Measurements from ENCODE around the gene ENAH.
"Not testable (repeated sequence)": the region's sequence is repeated elsewhere in the genome, so short reads cannot be mapped to it uniquely, and the experiment has no call there.

Gene ENAH

GRCh38 chr1:225664762-225665161 lies 11.8 kb upstream of the ENAH start:
- ATAC-seq (replicated peaks) (no peak), DNase-seq (no peak)
- no peaks in the 10 kb centered on the region for H3K36me3 Mint-ChIP-seq
- H3K9me3 Mint-ChIP-seq: no peaks in the 10 kb centered on the region
- no peak overlapping the region for H3K27ac Mint-ChIP-seq
- H3K4me1 Mint-ChIP-seq: peaks cover 10 to 22% of the 10 kb centered on the region in 2 donors
- H3K4me3 Mint-ChIP-seq: no peak overlapping the region
- no peaks in the 10 kb centered on the region for H3K27me3 Mint-ChIP-seq

- H3K27ac Mint-ChIP-seq: no peak overlapping the region
- peaks cover 12 to 28% of the 10 kb centered on the region in 2 donors for H3K4me1 Mint-ChIP-seq
- H3K4me3 Mint-ChIP-seq: no peak overlapping the region
- DNase-seq (no peak), ATAC-seq (replicated peaks) (no peak)
- no peaks in the 10 kb centered on the region for H3K9me3 Mint-ChIP-seq
- H3K27me3 Mint-ChIP-seq: no peaks in the 10 kb centered on the region
- H3K36me3 Mint-ChIP-seq: no peaks in the 10 kb centered on the region
Observed at GRCh38 chr1:225662155-225662554, 9.2 kb upstream of the ENAH start.

DNA sequence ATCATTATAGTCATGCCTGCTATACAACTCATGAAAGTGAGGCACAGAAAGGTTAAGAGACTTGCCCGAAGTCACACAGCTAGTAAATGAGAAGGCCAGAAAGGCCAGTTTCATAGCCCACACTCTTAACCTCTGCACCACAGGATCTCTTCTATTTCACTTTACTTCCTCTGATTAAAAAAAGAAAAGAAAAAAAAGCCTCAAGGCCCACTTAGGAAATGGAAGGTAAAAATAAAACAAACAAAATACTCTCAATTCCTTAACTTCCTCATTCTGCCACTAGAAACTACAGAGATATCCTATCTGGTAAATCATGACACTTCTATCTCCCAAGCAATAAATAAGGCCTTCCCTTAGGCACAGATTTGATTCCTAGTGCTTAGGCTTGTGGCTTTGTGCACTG lies 7.6 kb upstream of the ENAH start:
- Mint-ChIP-seq H3K27me3 (no peaks in the 10 kb centered on the region), H3K27ac (no peak overlapping the region), H3K9me3 (no peaks in the 10 kb centered on the region), H3K4me1 (peaks cover 12 to 28% of the 10 kb centered on the region in 2 donors), H3K4me3 (no peak overlapping the region), H3K36me3 (no peaks in the 10 kb centered on the region)
- DNase-seq (no peak), ATAC-seq (replicated peaks) (peak; percentile 73 to 76)

- no peak for DNase-seq
- no peak for ATAC-seq (replicated peaks)
- Mint-ChIP-seq H3K27me3 (no peaks in the 10 kb centered on the region), H3K27ac (no peak overlapping the region), H3K4me1 (peaks cover 14 to 35% of the 10 kb centered on the region in 2 donors), H3K4me3 (no peak overlapping the region), H3K9me3 (no peaks in the 10 kb centered on the region), H3K36me3 (no peaks in the 10 kb centered on the region)
Observed at GRCh38 chr1:225658041-225658440, 5.1 kb upstream of the ENAH start.

GRCh38 chr1:225657462-225657989 lies 4.6 kb upstream of the ENAH start:
- Mint-ChIP-seq H3K36me3 (no peaks in the 10 kb centered on the region), H3K4me1 (peaks cover 14 to 35% of the 10 kb centered on the region in 2 donors)
- no peak for DNase-seq

DNA sequence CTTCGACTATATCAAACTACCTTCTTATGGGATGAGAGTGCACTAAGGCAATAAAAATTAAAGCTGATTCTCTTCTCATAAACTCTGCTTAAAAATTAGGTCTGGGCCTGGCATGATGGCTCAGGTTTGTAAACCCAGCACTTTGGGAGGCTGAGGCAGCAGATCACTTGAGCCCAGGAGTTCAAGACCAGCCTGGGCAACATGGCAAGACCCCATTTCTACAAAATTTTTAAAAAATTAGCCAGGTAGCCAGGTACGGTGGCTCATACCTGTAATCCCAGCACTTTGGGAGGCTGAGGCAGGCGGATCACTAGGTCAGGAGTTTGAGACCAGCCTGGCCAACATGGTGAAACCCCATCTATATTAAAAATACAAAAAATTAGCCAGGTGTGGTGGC lies 3.3 kb upstream of the ENAH start:
- not testable (repeated sequence) for H3K27ac Mint-ChIP-seq; H3K9me3 Mint-ChIP-seq; ATAC-seq (replicated peaks); H3K36me3 Mint-ChIP-seq; H3K27me3 Mint-ChIP-seq; H3K4me3 Mint-ChIP-seq; DNase-seq
- H3K4me1 Mint-ChIP-seq: peaks cover 15 to 31% of the 10 kb centered on the region in 2 donors

More at GRCh38 chr1:225657462-225657989, 4.6 kb upstream of the ENAH start:
- no peaks in the 10 kb centered on the region for H3K27me3 Mint-ChIP-seq
- no peak overlapping the region for H3K27ac Mint-ChIP-seq
- no peak for ATAC-seq (replicated peaks)
- no peaks in the 10 kb centered on the region for H3K9me3 Mint-ChIP-seq
- H3K4me3 Mint-ChIP-seq: no peak overlapping the region

- DNase-seq (no peak), ATAC-seq (replicated peaks) (no peak)
- H3K4me3 Mint-ChIP-seq: no peak overlapping the region
- peaks cover 0 to 6% of the 10 kb centered on the region in 2 donors for H3K36me3 Mint-ChIP-seq
- no peak overlapping the region for H3K27ac Mint-ChIP-seq
- H3K9me3 Mint-ChIP-seq: no peaks in the 10 kb centered on the region
- H3K4me1 Mint-ChIP-seq: peaks cover 12 to 25% of the 10 kb centered on the region in 2 donors
- H3K27me3 Mint-ChIP-seq: peaks cover 0 to 6% of the 10 kb centered on the region in 2 donors
Observed at GRCh38 chr1:225655509-225656258, 2.8 kb upstream of the ENAH start.

- Mint-ChIP-seq H3K4me1 (peaks cover 9 to 21% of the 10 kb centered on the region in 2 donors), H3K36me3 (peaks cover 0 to 6% of the 10 kb centered on the region in 2 donors), H3K4me3 (peak overlapping the region in 1 of 2 donors; percentile 13), H3K27me3 (peaks cover 0 to 6% of the 10 kb centered on the region in 2 donors), H3K27ac (no peak overlapping the region), H3K9me3 (no peaks in the 10 kb centered on the region)
- ATAC-seq (replicated peaks) (no peak), DNase-seq (no peak)
Observed at GRCh38 chr1:225654688-225655508, 2.0 kb upstream of the ENAH start.

- Mint-ChIP-seq H3K9me3 (no peaks in the 10 kb centered on the region), H3K4me3 (peak overlapping the region in 1 of 2 donors; percentile 17), H3K27me3 (peaks cover 0 to 6% of the 10 kb centered on the region in 2 donors), H3K36me3 (peaks cover 0 to 6% of the 10 kb centered on the region in 2 donors), H3K27ac (no peak overlapping the region), H3K4me1 (peaks cover 9 to 21% of the 10 kb centered on the region in 2 donors)
- ATAC-seq (replicated peaks): no peak
- no peak for DNase-seq
Observed at GRCh38 chr1:225654277-225654597, 1.3 kb upstream of the ENAH start.

DNA sequence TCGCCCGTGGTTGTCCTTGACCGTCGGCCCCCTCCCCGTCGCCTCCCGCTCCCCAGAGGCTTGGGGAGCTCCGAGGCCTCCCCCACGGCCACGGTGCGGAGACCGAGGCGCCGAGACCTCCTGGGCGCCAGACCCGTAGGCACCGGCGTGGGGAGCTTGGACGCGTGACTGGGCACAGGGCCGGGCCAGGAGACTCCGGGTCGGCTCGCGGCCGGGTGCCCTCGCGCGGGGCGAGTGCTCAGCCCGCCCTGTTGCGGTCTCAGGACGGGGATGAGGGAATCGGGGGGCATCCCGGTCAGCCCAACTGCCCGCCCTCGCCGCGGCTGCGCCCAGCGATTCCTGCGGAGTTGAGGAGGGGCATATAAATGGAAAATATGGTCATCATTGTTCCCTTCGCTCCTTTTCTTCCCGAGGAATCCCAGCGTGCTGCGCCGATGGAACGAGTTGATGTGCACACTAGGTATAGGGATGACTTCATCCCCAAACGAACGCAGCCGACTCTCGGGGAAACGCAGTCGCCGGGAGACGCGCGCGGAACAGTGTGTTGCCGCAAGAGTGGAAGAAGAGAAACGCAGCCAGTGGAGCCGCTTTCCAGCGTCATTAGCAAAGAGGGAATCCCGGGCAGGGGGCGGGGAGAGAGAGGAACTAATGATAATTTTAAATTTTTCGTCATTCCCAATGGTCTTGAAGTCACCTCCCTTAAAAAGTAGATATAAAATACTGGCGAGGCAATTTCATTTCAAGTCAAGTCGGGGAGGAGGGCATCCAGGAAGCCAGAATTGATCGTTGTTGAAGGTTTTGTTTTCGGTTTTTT lies 747 bp upstream of the ENAH start:
- peak overlapping the region; percentile 86 to 88 for H3K4me3 Mint-ChIP-seq
- peak overlapping the region; percentile 83 for H3K27ac Mint-ChIP-seq
- H3K27me3 Mint-ChIP-seq: peaks cover 0 to 6% of the 10 kb centered on the region in 2 donors
- H3K4me1 Mint-ChIP-seq: peaks cover 7 to 15% of the 10 kb centered on the region in 2 donors
- peaks cover 0 to 6% of the 10 kb centered on the region in 2 donors for H3K36me3 Mint-ChIP-seq
- peak; percentile 55 to 56 for ATAC-seq (replicated peaks)
- H3K9me3 Mint-ChIP-seq: no peaks in the 10 kb centered on the region
- DNase-seq: peak; percentile 6

DNA sequence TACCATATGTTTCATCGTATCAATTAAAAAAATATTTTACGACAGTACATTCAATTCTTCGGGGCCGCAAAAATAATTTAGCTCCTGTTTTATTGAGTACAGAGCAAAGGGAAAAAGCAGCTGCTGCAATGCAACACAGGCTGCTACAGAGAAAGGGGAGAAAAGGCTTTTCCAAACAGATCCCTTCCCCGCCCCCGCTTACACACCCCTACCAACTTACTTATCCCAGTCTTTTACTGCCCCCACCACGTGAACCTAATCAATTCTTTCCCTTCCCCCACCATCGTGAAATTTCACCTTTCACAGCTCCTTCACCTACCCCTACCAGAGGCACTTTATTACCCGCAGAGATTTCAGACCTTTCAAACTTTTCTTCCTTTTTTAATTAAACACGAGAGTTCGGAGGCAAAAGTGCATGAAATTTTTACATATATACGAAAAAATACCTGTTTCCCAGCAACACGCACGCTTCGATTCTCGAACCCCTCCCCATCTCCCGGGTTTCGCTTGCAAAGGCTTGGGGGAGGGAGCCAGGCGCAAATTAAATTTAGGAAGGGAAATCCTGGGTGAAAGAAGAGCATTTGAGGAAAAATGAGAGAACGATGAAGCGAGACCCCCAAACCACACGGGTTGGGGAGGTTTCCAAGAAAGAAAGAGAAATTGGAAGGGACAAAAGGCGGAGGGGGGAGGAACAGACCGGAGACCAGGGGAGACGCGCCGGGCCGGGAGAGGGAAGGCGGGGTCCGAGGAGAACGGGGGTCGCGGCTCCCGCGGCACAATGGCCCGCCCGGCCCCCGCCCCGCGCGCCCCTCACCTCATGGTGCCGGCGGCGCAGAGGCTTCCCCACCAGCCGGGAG lies 823 bp downstream of the ENAH start:
- peak in 1 of 2 donors; percentile 17 for ATAC-seq (replicated peaks)
- peaks cover 7 to 14% of the 10 kb centered on the region in 2 donors for H3K4me1 Mint-ChIP-seq
- peaks cover 0 to 6% of the 10 kb centered on the region in 2 donors for H3K27me3 Mint-ChIP-seq
- DNase-seq: no peak
- peaks cover 0 to 6% of the 10 kb centered on the region in 2 donors for H3K36me3 Mint-ChIP-seq
- H3K27ac Mint-ChIP-seq: peak overlapping the region; percentile 82
- H3K9me3 Mint-ChIP-seq: no peaks in the 10 kb centered on the region
- peak overlapping the region; percentile 86 to 93 for H3K4me3 Mint-ChIP-seq

DNA sequence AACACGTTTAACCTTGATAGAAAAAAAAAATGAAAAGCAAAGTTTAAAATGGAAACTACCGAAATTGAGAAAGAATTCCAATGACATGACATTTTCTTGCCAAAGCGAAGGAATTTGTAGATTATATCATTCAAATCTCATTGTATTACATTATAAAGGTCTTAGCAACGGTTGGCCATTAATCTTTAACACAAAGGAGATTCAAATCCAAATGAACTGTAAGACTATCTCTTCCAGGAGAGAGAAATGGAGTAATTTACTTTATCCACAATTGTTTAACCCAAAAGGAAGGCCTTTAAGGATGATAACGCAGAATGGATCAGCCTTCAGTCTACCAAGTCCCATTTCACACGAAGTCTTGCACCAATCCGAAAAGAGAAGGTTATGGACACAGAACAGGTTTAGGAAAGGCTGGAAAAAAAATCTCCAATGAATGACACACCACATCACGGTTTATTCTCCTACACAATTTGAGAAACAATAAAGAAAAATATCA lies 1.5 kb downstream of the ENAH start:
- H3K27ac Mint-ChIP-seq: no peak overlapping the region
- peaks cover 7 to 14% of the 10 kb centered on the region in 2 donors for H3K4me1 Mint-ChIP-seq
- no peaks in the 10 kb centered on the region for H3K9me3 Mint-ChIP-seq
- peaks cover 0 to 6% of the 10 kb centered on the region in 2 donors for H3K27me3 Mint-ChIP-seq
- DNase-seq: no peak
- peak overlapping the region; percentile 4 to 93 for H3K4me3 Mint-ChIP-seq
- ATAC-seq (replicated peaks): no peak
- H3K36me3 Mint-ChIP-seq: peaks cover 0 to 6% of the 10 kb centered on the region in 2 donors

DNA sequence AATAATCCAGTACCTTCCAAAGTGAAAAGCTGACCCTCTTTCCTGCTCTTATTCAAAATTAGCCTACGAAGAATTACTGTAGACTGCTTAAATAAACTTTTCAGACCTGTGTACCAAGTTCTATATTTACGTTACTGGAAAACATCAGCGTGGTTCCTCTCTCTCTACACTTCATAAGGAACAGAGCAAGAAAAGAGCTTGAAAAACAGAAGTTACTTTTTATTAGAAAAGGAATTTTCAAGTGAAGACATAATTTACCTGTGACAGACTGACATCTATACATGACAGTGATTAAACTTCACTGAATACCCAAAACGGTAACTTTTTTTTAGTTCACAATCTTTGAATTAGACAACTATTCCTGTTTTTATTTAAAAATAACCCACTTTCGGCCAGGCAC lies 2.7 kb downstream of the ENAH start:
- ATAC-seq (replicated peaks) (no peak), DNase-seq (no peak)
- Mint-ChIP-seq H3K4me3 (no peak overlapping the region), H3K27ac (no peak overlapping the region), H3K27me3 (peaks cover 0 to 6% of the 10 kb centered on the region in 2 donors), H3K4me1 (peaks cover 7 to 14% of the 10 kb centered on the region in 2 donors), H3K36me3 (peaks cover 0 to 6% of the 10 kb centered on the region in 2 donors), H3K9me3 (no peaks in the 10 kb centered on the region)
